HG03060 (cell line): Measurements from ENCODE around the gene PAF1.

Experiments
- ATAC-seq: cut with Tn5 transposase; IDR thresholded peaks from one replicate; pipeline ENCODE4 v1.9.1; 2021; ENCODE audit warnings: low read depth, moderate number of reproducible peaks; ENCODE audit not compliant: unreplicated experiment

The PAF1 gene

DNA sequence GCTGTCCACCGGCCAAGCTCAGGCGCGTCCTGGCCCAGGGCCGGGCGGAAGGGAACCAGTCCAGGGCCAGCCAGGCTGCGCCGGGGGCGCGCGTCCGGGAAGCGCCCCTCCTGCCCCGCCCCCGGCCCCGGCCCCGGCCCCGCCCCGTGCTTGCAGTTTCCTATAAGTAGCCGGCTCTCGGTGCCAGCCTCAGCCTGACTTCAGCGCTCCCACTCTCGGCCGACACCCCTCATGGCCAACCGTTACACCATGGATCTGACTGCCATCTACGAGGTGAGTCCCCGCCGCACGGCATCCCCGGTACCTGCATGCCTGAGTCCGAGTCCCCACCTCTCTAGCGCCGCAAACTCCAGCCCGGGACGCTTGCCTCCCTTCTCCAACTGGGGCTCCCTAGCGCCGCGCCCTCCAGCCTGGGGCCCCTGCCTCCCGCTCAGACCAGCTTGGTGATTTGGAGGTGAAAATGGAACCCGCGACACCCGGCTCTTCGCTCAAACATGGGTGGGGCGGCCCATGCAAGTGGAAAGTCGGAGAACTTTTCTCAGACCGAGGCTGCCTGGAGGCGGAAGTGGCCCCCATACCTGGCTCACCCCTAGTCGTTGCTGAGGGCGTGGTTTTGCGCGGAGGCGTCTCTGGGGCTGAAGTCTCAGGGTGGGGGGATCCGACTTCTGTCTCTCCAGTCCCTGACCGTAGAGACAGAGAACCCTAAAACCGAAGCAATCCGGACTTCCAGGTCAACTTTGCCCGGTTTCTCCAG is 15.9 kb upstream of the PAF1 start, which contains the start of gene ZFP36:
TSS of gene ZFP36 (plus strand) at position 192 of the 754 bp plus-strand sequence. CDS start at position 250, 58 bp downstream.
- no peak for ATAC-seq

DNA sequence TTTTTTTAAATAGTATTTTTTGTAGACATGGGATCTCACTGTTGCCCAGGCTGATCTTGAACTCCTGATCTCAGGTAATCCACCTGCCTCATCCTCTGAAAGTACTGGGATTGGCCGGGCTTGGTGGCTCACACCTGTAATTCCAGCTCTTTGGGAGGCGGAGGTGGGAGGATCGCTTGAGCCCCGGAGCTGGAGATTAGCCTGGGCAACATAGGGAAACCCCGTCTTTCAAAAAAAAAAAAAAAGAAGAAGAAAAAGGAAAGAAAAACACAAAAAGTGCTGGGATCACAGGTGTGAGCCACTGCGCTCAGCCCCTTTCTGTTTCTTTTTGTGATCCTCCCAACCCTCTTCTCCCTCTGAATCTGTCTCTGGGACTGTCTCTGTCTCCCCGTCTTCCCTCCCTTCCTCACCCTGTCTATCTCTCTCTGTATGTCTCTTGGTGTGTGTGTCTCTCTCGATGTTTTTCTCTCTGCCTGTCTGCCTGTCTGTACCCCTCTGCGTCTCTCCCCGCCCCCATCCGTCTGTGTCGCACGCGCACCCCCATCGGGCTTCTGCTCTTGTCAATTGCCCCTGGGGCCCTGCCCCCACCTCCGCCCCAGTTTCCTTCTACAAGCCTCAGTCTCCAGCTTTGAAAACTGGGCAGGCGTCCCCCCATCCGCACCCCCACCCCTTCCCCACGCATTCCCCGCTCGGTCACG is 15.2 kb upstream of the PAF1 start:
- no peak for ATAC-seq

DNA sequence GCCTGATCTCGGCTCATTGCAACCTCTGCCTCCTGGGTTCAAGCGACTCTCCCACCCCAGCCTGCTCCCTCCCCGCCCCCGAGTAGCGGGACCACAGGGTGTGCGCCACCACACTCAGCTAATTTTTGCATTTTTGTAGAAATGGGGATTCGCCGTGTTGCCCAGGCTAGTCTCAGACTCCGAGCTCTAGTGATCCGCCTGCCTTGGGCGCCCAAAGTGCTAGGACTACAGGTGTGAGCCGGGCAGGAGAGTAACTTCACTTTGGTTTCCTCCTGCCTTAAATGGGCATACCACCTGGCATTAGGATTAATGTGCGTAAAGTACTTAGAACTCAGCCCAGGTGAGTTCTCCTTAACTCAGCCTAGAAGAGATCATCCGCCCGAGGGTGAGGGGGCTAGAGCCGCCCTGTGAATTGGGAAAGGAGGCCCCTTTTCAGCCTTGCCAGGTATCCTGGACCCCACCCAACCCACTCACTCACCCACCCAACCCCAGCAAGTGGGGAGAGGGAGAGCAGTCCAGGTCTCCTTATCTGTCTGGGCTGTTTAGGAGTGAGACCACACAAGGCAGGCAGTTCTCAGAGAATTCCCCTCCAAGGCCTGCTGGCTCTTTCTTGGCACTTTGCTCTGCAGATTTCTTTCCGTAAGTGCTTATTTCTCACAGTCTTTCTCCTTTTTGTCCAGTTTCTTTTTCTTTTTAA is 14.5 kb upstream of the PAF1 start:
- ATAC-seq: no peak

DNA sequence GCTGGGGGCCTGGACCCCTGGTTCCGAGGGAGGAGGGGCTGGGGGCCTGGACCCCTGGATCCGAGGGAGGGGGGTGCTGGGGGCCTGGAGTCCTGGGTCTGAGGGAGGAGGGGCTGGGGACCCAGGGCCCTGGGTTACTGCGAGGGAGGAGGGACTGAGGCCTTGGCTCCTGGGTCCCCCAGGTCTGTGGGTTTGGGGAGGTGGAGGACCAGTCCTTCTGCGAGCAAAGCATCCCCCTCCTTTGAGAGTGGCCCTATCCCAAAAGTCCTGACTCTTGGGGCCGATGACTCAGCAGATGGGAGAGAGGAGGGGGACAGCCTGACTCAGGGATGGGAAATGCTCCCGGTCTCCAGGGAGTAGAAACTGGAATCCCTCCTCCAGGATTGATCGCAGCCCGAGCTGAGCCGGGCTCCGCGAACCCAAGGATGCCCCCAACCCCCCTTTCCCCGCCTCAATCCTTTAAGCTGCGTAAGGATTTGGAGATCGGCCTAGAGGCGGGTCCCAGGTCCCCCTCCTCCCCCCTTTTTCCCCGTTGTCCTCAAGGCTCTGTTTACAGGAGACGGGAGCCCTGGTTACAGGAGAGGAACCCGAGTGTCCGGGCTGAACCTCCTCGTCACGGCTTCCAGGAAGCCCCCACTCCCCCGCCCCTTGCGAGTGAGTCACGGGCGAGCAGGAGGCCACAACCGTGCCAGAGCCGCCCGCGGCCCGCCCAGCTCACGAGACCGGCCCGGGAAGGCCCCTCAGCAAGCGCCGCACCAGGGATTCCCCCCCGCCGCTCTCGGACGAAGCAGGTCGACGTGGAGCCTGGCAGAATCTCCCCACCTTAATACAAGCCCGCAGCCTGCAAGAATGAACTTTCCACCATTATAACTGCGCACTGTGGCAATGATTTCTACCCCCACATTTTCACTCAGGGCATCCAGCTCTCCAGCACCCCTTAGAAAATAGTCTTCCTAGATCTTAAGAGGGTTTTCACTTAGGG is 12.7 kb upstream of the PAF1 start:
- no peak for ATAC-seq

DNA sequence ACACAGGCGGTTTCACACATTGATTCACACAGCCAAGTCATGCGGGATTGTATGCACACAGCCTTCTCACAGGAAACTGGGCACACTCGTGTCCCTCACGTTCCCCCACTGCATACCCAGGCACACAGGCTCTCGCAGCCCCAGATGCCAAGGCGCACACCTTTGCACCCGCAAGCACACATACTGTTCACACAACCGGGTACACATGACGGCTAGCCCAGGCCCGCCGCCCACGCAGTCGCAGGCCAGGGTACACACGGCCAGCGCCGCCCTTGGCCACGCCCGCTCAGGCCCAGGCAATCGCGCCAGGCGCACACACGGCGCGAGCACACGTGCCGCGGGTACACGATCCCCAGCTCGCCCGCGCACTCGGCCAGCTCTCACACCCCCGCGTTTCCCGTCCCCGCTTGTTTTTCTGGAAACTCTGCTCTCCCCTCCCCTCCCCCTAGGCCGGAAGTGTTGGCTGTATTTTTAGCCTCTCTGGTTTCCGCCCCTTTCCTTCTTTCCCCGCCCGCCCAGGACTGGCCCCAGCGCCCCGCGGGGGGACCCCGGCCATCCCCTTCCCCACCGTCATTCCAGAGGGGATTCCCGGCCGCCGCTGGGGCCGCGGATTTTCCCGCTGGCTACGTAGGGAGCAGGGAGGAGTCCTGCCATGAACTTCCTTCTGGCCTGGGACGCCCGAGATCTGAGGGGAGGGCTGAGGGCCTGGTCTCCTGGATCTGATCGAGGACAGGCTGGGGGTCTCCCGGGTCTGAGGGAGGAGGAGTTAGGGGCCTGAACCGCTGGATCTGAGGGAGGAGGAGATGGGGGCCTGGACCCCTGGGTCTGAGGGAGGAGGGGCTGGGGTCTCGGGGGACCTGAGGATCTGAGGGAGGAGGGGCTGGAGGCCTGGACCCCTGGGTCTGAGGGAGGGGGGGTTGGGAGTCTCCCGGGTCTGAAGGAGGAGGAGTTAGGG is 11.7 kb upstream of the PAF1 start:
- no peak for ATAC-seq

DNA sequence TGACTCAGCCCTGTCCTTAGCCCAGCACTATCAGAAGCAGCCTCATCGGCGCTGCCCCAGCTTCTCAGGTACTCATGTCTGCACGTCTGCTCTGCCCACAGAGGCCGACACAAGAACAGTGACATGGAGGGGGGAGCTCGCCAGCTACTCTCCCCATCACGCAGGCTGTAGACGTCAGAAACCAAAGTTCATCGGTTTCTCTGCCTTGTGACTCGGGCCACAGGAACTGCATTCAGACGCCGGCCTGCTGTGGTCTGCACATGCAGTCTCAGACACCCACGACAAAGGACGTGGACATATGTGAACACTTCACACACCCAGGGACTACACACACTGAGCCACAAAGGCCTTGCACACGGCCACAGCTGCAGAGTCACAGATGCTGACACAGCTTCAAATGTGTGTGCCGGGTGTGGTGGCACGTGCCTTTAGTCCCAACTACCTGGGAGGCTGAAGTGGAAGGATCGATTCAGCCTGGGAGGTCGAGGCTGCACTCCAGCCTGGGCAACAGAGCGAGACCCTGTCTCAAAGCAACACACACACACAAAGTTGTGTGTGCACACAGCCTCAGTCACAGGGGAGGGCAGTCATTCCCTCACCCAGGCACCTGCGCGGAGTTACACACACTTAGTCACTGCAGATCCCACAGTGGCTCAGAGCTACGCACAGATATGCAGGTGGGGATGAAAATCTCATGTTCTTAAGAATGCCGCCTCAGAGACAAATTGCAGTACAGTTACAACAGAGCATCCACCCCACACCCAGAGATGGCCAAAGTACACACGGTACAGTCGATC is 10.8 kb upstream of the PAF1 start:
- peak; percentile 25 for ATAC-seq

DNA sequence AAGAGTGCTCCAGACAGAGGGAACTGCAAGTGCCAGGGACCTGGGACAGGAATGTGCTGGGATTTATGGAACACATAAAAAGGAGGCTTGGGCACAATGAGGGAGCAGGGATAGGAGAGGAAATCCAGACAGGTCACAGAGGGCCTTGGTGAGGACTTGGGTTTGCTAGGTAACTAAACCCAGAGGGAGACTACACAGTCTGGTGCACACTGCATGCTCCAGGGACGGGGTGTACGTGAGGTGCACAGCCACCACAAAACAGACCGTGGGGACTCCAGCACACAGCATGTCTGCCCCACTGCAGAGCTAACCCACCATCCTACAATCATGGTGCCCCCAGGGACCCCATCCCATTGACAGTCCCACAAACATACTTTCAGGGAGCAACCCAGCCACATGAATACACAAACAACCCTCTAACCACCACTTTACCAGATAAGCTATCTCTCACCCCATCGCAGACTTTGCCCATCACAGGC is 10.2 kb upstream of the PAF1 start:
- no peak for ATAC-seq

DNA sequence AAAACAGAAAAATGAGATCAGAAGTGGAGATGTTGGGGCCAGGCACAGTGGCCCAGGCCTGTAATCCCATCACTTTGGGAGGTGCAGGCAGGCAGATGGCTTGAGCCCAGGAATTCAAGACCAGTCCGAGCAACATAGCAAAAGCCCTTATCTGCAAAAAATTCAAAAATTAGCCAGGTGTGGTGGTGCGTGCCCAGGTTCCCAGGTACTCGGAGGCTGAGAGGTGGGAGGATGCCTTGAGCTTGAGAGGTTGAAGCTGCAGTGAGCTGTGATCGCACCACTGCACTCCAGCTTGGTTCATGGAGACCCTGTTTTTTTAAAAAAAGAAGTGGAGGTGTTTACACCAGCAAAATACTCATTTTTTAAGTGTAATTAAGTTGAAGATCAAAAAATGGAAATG is 9.2 kb upstream of the PAF1 start:
- ATAC-seq: no peak

DNA sequence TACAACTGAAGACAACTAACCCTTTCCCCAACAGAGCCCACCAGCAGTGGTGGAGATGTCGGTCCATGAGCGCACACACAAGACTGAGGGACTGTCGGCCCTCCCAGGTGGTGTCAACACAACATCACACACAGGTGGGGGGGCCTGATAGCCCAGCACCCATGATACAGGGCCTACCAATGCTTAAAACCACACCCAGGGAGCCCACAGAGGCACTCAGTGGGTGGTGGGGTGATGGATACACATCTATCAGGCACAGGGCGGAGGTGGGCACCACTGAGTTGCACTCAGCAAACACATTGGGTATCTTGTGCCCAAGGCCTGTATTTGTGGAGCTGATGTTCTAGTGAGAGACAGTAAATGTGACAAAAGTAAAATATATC is 8.8 kb upstream of the PAF1 start:
- no peak for ATAC-seq

DNA sequence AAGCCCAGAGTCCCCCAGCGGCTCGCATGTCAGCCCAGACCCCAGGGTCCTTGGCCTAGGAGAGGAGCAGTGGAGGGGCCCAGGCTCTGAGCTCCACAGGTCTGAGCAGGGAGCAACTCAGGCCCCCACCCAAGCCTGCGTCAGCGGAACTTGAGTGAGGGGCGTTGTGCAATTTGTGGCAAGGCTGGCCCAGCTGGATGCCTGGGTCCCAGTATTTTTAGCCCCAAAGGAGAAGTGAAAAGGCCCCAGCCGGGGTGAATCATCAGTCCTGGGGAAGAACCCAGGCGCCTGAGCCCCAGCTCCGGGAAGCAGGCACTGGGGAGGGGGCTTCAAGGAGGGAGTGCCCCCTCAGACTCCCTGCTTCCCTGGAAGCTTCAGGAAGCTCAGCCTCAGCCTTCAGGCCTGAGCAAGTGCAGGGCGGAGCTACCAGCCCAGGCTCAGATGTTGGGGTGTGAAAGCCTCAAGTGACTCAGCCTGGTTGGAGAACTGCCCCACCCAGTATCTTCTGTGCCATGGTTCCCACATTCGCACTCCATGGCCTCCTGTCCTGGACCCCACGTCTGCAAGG is 7.5 kb upstream of the PAF1 start:
- ATAC-seq: no peak

DNA sequence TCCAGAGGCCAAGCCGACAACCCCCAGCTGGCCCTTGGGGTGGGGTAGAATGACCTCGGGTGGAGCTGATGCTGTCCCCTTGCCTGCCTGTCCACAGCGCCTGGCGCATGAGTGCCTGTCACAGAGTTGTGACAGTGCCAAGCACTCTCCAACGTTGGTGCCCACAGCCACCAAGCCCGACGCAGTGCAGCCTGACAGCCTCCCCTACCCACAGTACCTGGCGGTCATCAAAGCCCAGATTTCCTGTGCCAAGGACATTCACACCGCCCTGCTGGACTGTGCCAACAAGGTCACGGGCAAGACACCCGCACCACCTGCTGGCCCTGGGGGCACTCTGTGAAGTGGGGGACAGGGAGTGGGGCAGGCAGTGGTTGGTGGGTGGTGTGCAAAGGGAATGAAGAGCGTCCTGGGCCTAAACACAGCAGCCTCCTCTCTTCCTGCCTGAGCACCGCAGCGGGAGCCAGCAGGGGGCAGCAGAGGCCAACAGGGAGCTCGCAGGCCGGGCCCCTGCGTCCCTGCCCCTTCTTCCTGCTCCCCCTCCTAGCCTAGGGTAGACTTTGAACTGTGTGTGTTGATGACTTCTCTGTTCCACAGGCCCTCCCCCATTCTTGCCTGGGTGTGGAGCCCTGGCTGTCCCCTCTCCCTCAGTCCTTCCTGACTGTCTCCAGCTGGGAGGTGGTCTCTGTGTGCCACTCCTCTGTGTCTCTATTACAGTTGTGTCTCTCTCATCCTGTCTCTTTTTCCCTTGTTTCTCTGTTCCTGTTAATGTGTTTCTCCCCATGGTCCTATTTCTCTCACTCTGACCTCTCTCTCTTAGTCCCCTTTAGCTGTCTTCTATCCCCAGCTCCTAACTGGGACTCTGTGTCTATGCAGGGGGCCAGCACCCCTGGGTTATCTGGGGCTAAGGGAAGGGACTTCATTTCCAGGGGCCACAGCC is 6.7 kb upstream of the PAF1 start:
- no peak for ATAC-seq

DNA sequence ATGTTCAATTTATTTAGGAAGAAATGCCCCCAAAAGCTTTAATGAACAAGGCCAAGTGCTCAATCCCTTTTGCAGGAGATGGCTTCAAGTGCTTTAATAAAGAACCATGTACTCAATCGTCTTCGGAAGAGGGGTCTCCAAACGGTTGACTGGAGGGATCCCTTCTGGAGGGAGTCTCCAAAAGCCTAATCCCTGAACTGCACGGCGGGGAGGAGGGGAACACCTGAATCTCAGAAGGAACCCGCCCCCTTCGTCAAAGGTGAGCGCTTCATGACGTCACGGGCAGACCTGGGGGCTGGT is 505 bp downstream of the PAF1 start:
- no peak for ATAC-seq

DNA sequence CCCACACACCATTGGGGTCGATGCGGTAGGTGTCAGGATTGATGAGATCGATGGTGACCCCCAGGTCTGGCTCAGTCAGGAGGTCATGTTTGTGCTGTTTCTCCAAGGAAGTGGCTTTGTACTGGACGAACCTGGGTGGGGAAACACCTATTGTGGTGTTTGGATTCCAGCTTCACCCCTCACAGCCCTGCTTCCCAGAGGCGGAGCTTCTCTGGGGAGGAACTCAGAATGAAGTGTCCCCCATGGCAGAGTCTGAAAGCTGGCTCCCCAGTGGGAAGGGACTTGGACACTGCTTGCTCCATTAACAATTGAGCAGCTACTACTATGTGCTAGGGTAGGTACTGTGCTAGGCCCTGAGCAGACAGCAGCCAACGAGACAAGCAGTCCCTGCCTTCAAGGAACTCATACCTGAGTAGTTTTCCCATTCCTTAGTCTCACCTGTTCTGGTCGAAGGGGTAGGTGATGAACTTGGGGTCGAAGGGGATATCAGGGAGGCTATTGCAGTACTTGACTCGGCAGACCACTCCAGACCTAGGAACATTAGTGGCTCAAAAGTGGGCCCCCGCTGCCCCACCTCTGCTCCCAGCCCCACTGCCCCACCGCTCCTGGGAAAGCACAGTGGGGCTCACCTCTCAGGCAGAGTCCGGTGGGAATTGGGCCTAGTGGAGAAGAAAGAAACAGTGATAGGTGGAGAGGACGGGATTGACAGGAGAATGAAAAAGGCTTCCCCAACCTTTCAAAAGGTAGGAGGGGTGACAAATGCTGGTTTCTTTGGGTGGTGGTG is 1.1 kb downstream of the PAF1 start:
- ATAC-seq: no peak

DNA sequence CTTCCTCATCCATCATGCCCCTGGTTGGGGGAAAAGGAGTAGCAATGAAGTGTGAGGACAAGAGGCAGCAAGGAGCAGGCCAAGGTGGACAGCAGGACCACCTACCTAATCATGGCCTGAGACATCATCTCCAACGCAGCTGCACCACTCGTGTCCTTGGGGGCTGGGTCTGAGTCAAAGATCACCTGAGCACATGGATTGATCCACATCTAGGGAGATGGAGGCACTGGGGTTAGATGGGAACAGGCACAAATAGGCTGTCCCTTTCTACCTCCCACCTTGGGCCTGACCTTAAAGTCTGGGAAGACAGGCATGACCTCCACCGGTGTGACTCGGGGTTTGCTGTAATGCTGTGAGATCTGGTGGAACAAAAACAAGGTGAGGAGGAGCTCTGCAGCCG is 2.2 kb downstream of the PAF1 start:
- no peak for ATAC-seq

DNA sequence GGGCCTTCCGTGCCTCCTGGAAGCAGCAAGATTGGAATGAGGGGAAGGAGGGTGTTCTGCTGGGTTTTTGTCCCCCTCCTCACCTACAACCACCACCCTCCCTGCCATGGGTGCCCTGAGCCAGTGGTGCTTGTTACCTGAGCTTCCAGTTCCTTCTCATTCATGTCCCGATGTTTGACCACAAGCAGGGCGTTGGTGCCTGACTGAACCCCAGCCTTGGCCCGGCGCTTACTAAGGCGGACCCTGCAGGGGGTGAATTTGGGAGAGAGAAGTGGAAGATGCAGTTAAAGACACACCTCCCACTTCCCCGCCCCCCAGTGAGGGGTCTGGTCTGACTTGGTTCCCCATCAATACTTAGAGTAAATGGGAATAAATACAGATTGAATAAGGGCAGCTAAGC is 4.3 kb downstream of the PAF1 start:
- ATAC-seq: no peak

DNA sequence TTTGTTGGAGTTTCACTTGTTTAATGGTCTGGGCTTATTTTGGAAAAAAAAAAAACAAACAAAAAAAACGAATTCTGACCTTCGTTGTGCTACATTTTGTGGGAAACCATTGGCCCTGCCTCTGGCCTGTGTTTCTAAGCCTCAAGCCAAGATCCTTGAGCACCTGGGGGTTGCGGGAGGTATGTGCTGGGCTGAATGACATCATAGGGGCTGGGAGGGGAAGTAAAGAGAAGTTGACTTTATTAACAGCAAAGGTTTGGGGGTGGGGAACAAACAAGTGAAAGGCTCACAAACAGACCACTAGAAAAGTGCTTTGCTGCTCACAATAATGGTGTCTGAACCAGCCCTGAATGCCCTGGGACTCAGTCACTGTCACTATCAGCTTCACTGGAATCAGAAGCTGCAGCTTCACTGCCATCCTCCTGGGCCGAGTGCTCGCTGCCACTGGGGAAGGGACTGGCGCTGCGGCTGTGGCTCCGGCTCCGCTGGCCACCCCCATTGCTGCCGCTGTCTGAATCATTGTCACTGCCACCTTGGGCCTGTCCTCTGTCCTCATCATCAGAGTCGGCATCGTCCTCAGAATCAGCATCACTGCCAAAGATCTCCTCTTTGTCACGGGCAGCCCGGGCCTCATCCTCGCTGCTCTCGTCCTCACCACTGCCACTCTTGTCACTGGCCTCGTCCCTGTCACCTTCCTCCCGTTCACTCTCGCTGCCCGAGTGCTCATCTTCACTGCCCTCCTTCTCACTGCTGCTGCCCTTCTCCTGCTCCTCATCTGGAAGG is 5.1 kb downstream of the PAF1 start:
- no peak for ATAC-seq
